K562 (cell line): ENCODE measurements around the gene GLI3. TPM values are rescaled to one million over a fixed set of nuclear protein-coding genes. Genes with fewer than 3 reads are reported as not detected.
A peak's percentile ranks its signal among the peaks of the same experiment; 100 is the strongest.

ENCODE experiments used
- FOSL1 ChIP-seq: fragments of 200-800 bp; sonication (Bioruptor generic); conservative IDR thresholded peaks from 2 replicates; pipeline ENCODE4 v1.6.1; 2016; ENCODE audit warnings: missing genetic modification characterization, missing compliant biosample characterization
- ID3 ChIP-seq, 2 experiments: fragments of 250-450 bp in 1 of 2; fragments of 450-650 bp in 1 of 2; sonication (Bioruptor Pico) in 1 of 2; IDR thresholded peaks; 2 replicates each; pipeline versions ENCODE4 v1.6.1 to v1.8.0; 2016 to 2021; ENCODE audit warnings: mild to moderate bottlenecking in 2 of 2, moderate library complexity in 2 of 2, missing compliant biosample characterization in 1 of 2, missing genetic modification characterization in 1 of 2
- KAT7 ChIP-seq: sonication (generic); formaldehyde crosslinking; IDR thresholded peaks from 2 replicates; pipeline ENCODE4 v1.8.0; 2022; ENCODE audit warnings: missing genetic modification reagents, mild to moderate bottlenecking, borderline replicate concordance
- KDM1A ChIP-seq, 2 experiments: fragments of 450-650 bp; IDR thresholded peaks; 2 replicates each; pipeline ENCODE4 v1.6.1; 2016; ENCODE audit warnings: mild to moderate bottlenecking in 2 of 2
- MEIS2 ChIP-seq: fragments of 450-650 bp; IDR thresholded peaks from 2 replicates; pipeline ENCODE4 v1.6.1; 2014; ENCODE audit warnings: mild to moderate bottlenecking; ENCODE audit not compliant: partially characterized antibody
- PBX2 ChIP-seq, 2 experiments: IDR thresholded peaks in 1 of 2; conservative IDR thresholded peaks in 1 of 2; 2 replicates each; pipeline ENCODE4 v1.6.1; 2016; ENCODE audit warnings: low read depth in 2 of 2, mild to moderate bottlenecking in 1 of 2, missing compliant biosample characterization in 1 of 2, missing genetic modification characterization in 1 of 2, moderate library complexity in 1 of 2
- RBBP5 ChIP-seq: fragments of 200-600 bp; sonication (generic); IDR thresholded peaks from 2 replicates; pipeline ENCODE4 v1.6.1; 2012; ENCODE audit warnings: borderline replicate concordance, mild to moderate bottlenecking, low read length, control low read depth, inconsistent platforms; ENCODE audit not compliant: insufficient read depth, poor library complexity, severe bottlenecking
- RBFOX2 ChIP-seq: fragments of 200-400 bp; formaldehyde crosslinking; IDR thresholded peaks from 2 replicates; pipeline ENCODE4 v1.6.1; 2017; ENCODE audit warnings: low read depth, mild to moderate bottlenecking, low read length, moderate library complexity
- RCOR1 ChIP-seq, 2 experiments: IDR thresholded peaks; 2 replicates each; pipeline ENCODE4 v1.6.1; 2012; ENCODE audit warnings: low read depth in 2 of 2, low read length in 2 of 2, borderline replicate concordance in 1 of 2, improper control_type of control experiment in 1 of 2
- TCF7 ChIP-seq: sonication (generic); IDR thresholded peaks from 2 replicates; pipeline ENCODE4 v1.6.1; 2016; ENCODE audit warnings: antibody characterized with exemption, borderline replicate concordance
- VEZF1 ChIP-seq: fragments of 200-800 bp; sonication (Bioruptor generic); IDR thresholded peaks from 2 replicates; pipeline ENCODE4 v1.6.1; 2017; ENCODE audit warnings: missing genetic modification characterization, missing compliant biosample characterization
- ZFP1 ChIP-seq: fragments of 450-650 bp; formaldehyde crosslinking; IDR thresholded peaks from 2 replicates; pipeline ENCODE4 v1.4.0; 2020; ENCODE audit warnings: mild to moderate bottlenecking, mixed read lengths
- ZKSCAN1 ChIP-seq: fragments of 150-350 bp; IDR thresholded peaks from 2 replicates; pipeline ENCODE4 v1.6.1; 2016; ENCODE audit warnings: low read depth, low read length
- ZNF263 ChIP-seq: sonication (generic); formaldehyde crosslinking; IDR thresholded peaks from 2 replicates; pipeline ENCODE4 v1.8.0; 2022; ENCODE audit warnings: mild to moderate bottlenecking, missing genetic modification reagents, borderline replicate concordance
- polyA plus RNA-seq, 8 experiments: library from polyadenylated mRNA; depleted of rRNA in 4 of 8; stranded (reverse) in 5 of 8; unstranded in 3 of 8; fragments of >200 nt; fragmentation: Nextera tagmentation in 2 of 8; fragmentation: Illumina TruSeq in 1 of 8; extraction: Ambion mirVana in 2 of 8; extraction: Trizol in 1 of 8; gene quantifications; 2 replicates each; pipeline versions ENCODE4 v1.2.1 to v1.2.3, GENCODE V29; 2011 to 2014; ENCODE audit warnings: inconsistent platforms in 1 of 8, missing spikeins in 1 of 8
- total RNA-seq, 7 experiments: library from RNA; depleted of rRNA in 6 of 7; stranded (reverse); fragments of >200 nt in 6 of 7; fragmentation: Illumina TruSeq in 2 of 7; extraction: Trizol in 2 of 7; gene quantifications; 2 replicates each; pipeline versions ENCODE4 v1.2.1 to v1.2.3, GENCODE V29; 2011 to 2021; ENCODE audit warnings: low replicate concordance in 1 of 7
- TF ChIP-seq, protein P1 (sequence below): sonication (generic); formaldehyde crosslinking; IDR thresholded peaks from 2 replicates; pipeline ENCODE4 v1.8.0; 2022; ENCODE audit warnings: missing genetic modification reagents, mild to moderate bottlenecking, moderate library complexity, borderline replicate concordance
- TF ChIP-seq, protein P2 (sequence below), 2 experiments: fragments of 450-650 bp in 1 of 2; sonication (generic) in 1 of 2; formaldehyde crosslinking in 1 of 2; IDR thresholded peaks in 1 of 2; conservative IDR thresholded peaks in 1 of 2; 2 replicates each; pipeline versions ENCODE4 v1.6.1 to v1.8.1; 2016 to 2023; ENCODE audit warnings: mild to moderate bottlenecking in 2 of 2, moderate library complexity in 2 of 2, inconsistent platforms in 1 of 2, missing genetic modification reagents in 1 of 2

The GLI3 gene
- total and polyA plus RNA-seq, 9 of the 15 experiments (the other 6 are each of a cell fraction or from before 2014, with no cell fraction given): 0.01 to 0.18 (median 0.07) TPM; not detected in 6

- peak; percentile 54 for TF ChIP-seq MEIS2
- TF ChIP-seq ZKSCAN1: no peak
- TF ChIP-seq KAT7 (CRISPR knock-in tag): no peak
- TF ChIP-seq, protein P1, sequence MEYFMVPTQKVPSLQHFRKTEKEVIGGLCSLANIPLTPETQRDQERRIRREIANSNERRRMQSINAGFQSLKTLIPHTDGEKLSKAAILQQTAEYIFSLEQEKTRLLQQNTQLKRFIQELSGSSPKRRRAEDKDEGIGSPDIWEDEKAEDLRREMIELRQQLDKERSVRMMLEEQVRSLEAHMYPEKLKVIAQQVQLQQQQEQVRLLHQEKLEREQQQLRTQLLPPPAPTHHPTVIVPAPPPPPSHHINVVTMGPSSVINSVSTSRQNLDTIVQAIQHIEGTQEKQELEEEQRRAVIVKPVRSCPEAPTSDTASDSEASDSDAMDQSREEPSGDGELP: peak; percentile 47; the same call in 1 of the 2 replicates
- TF ChIP-seq KDM1A (IDR thresholded peaks at IDR 0.05): peak; percentile 20 to 21; a peak in 1 of 4 replicates
- TF ChIP-seq PBX2 (CRISPR knock-in tag; IDR thresholded peaks at IDR 0.05; ENCODE audit: low read depth): no peak
- TF ChIP-seq PBX2 (tag; conservative IDR thresholded peaks at IDR 0.05; ENCODE audit: low read depth): peak; percentile 38
- no peak for TF ChIP-seq RBFOX2
- TF ChIP-seq FOSL1 (tag): 0 out of 2 replicates have a peak, but pooled peaks have one; percentile 34
- TF ChIP-seq RCOR1 (IDR thresholded peaks at IDR 0.05; ENCODE audit: borderline replicate concordance in 1 of 2, low read depth in 2 of 2, low read length in 2 of 2): 0 out of 4 replicates have a peak, but pooled peaks of 1 of the 2 experiments have one; percentile 16
- TF ChIP-seq ZFP1 (CRISPR knock-in tag): no peak
- TF ChIP-seq ID3 (CRISPR knock-in tag; IDR thresholded peaks at IDR 0.05): no peak
- TF ChIP-seq ID3 (tag; IDR thresholded peaks at IDR 0.05): no peak
- TF ChIP-seq VEZF1 (CRISPR knock-in tag): peak; percentile 25; the same call in 1 of the 2 replicates
- peak; percentile 98 for TF ChIP-seq ZNF263
- TF ChIP-seq TCF7: no peak
- no peak for TF ChIP-seq RBBP5
- TF ChIP-seq, protein P2, sequence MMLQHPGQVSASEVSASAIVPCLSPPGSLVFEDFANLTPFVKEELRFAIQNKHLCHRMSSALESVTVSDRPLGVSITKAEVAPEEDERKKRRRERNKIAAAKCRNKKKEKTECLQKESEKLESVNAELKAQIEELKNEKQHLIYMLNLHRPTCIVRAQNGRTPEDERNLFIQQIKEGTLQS (IDR thresholded peaks at IDR 0.05): 0 out of 2 replicates have a peak, but pooled peaks have one; percentile 4
- TF ChIP-seq, protein P2 (CRISPR knock-in tag; conservative IDR thresholded peaks at IDR 0.05): no peak
These were observed at the start of gene GLI3 (continued) for GRCh38 chr7:42236976-42237810.
